Ovary (tissue), 9 donors: ENCODE measurements around the gene AFG3L2. TPM values are rescaled to one million over a fixed set of nuclear protein-coding genes. Genes with fewer than 3 reads are reported as not detected.

Source experiments
- DNase-seq, 5 donors: peaks; one replicate each; pipeline ENCODE4 v3.0.0-alpha.2; 2019 to 2020
- H3K27ac ChIP-seq, 2 donors: fragments of 200-600 bp; one replicate each; pipeline versions ENCODE4 v1.5.1 to v1.8.0; 2019 to 2022
- H3K27me3 ChIP-seq: fragments of 200-600 bp; one replicate; pipeline ENCODE4 v1.8.0; 2022
- H3K36me3 ChIP-seq: fragments of 200-600 bp; sonication (generic); one replicate; pipeline ENCODE4 v1.5.1; 2019
- H3K4me1 ChIP-seq: one replicate; pipeline ENCODE4 v1.8.1; 2013; ENCODE audit warnings: mild to moderate bottlenecking, moderate library complexity; ENCODE audit not compliant: insufficient read depth
- H3K4me3 ChIP-seq: fragments of 200-600 bp; sonication (generic); one replicate; pipeline ENCODE4 v1.5.1; 2017
- H3K9me3 ChIP-seq, 2 donors: fragments of 200-600 bp in 1 of 2; sonication (generic) in 1 of 2; one replicate each; pipeline versions ENCODE4 v1.5.1 to v1.8.1; 2013 to 2019; ENCODE audit warnings: mild to moderate bottlenecking in 1 of 2, moderate library complexity in 1 of 2
- CTCF ChIP-seq, 3 donors: fragments of 450-650 bp in 2 of 3; fragments of 200-600 bp in 1 of 3; IDR thresholded peaks; one replicate each; pipeline versions ENCODE4 v1.5.1 to v1.8.0; 2016 to 2022; ENCODE audit warnings: antibody characterized with exemption in 3 of 3, mild to moderate bottlenecking in 1 of 3
- EP300 ChIP-seq: sonication (generic); formaldehyde crosslinking; IDR thresholded peaks from one replicate; pipeline ENCODE4 v1.6.1; 2017; ENCODE audit warnings: antibody characterized with exemption
- POLR2A ChIP-seq: fragments of 450-650 bp; IDR thresholded peaks from one replicate; pipeline ENCODE4 v1.6.1; 2017; ENCODE audit warnings: antibody characterized with exemption, mild to moderate bottlenecking, moderate library complexity
- WGBS, 3 donors: extraction: QIAGEN DNeasy Blood & Tissue Kit in 1 of 3; methylation state at CpG; one replicate each; pipeline versions ENCODE4 v1.1.5 to v1.1.7; 2013 to 2017; 5-methylcytosine and 5-hydroxymethylcytosine counted together
- intact Hi-C, 4 donors: fragments of 100-400 bp; cut with DNase I; formaldehyde crosslinking; loops; one replicate each; pipeline versions ENCODE4 v1.11.0 to v1.15.1; 2022 to 2023
- polyA plus RNA-seq, 2 donors: library from polyadenylated mRNA; stranded (reverse); fragments of 200-250 nt in 1 of 2; fragments of 350-450 nt in 1 of 2; fragmentation: Illumina TruSeq in 1 of 2; extraction: RNeasy Lipid Tissue Mini Kit (QIAGEN cat#74804) in 1 of 2; gene quantifications; one replicate each; pipeline ENCODE4 v1.2.3, GENCODE V29; 2013 to 2014
- total RNA-seq, 7 donors: library from RNA; depleted of rRNA in 2 of 7; stranded (reverse); fragments of >200 nt in 2 of 7; fragmentation: NEBNext Ultra II Directional in 3 of 7; extraction: Animal tissue kit (Norgen Biotek cat#: 25700) in 3 of 7; gene quantifications; one replicate each; pipeline versions ENCODE4 v1.1.0 to v1.2.4, GENCODE V29; 2016 to 2023
- donor health status: DM: no; HTN: no; CAD: no; lungs with moderate emphysema.
- donor health status: DM: no; HTN: no; CAD: no.
- donor health status: Bipolar disorder and iron deficiency.
- donor health status: DM: yes; HTN: yes; CAD: no.
- donor health status: DM: no; HTN: no; CAD: no.
- donor health status: DM: yes; HTN: yes; CAD: no.

AFG3L2 gene
- total and polyA plus RNA-seq, 9 donors, result 28.3 to 42.5 (median 34.9) TPM

GRCh38 chr18:12345491-12346239 is 31.4 kb downstream of the AFG3L2 start:
- no peak overlapping the region for H3K4me3 ChIP-seq
- no peak for TF ChIP-seq POLR2A
- TF ChIP-seq CTCF (IDR thresholded peaks at IDR 0.05), result no peak
- no peak for TF ChIP-seq EP300
- H3K36me3 ChIP-seq, result no peaks in the 10 kb centered on the region
- no peak overlapping the region for H3K27ac ChIP-seq
- DNase-seq, result no peak
- no peaks in the 10 kb centered on the region for H3K4me1 ChIP-seq
- H3K27me3 ChIP-seq, result no peaks in the 10 kb centered on the region
- intact Hi-C loops, result no loop called here
- 90 to 91% (median 90%) methylated on average over 13 of the region's 13 CpGs for WGBS, 3 donors
- H3K9me3 ChIP-seq, result no peaks in the 10 kb centered on the region

GRCh38 chr18:12342661-12343060 is 34.4 kb downstream of the AFG3L2 start:
- no peak for DNase-seq
- Histone ChIP-seq H3K9me3 (no peaks in the 10 kb centered on the region), H3K4me3 (no peak overlapping the region), H3K27me3 (no peaks in the 10 kb centered on the region), H3K4me1 (no peaks in the 10 kb centered on the region), H3K36me3 (no peaks in the 10 kb centered on the region), H3K27ac (no peak overlapping the region)
- intact Hi-C loops, result no loop called here
- 87 to 94% (median 88%) methylated on average over 4 of the region's 4 CpGs for WGBS, 3 donors
- TF ChIP-seq EP300, result no peak
- TF ChIP-seq POLR2A, result no peak
- no peak for TF ChIP-seq CTCF (IDR thresholded peaks at IDR 0.05)

GRCh38 chr18:12340945-12341660 is 35.9 kb downstream of the AFG3L2 start:
- WGBS, 3 donors, result 93 to 94% (median 94%) methylated on average over 5 of the region's 5 CpGs
- no peak overlapping the region for H3K27ac ChIP-seq
- no peak for DNase-seq
- no peaks in the 10 kb centered on the region for H3K27me3 ChIP-seq
- H3K9me3 ChIP-seq, result no peaks in the 10 kb centered on the region
- no peak overlapping the region for H3K4me3 ChIP-seq
- no peaks in the 10 kb centered on the region for H3K36me3 ChIP-seq
- H3K4me1 ChIP-seq, result no peaks in the 10 kb centered on the region
- TF ChIP-seq EP300, result no peak
- TF ChIP-seq CTCF (IDR thresholded peaks at IDR 0.05), result no peak
- TF ChIP-seq POLR2A, result no peak
- intact Hi-C loops, result no loop called here

- intact Hi-C loops, result no loop called here
- no peak overlapping the region for H3K27ac ChIP-seq
- no peaks in the 10 kb centered on the region for H3K9me3 ChIP-seq
- H3K36me3 ChIP-seq, result no peaks in the 10 kb centered on the region
- TF ChIP-seq EP300, result no peak
- TF ChIP-seq CTCF (IDR thresholded peaks at IDR 0.05), result no peak
- TF ChIP-seq POLR2A, result no peak
- WGBS, 3 donors, result 76 to 81% (median 77%) methylated on average over 2 of the region's 2 CpGs
- H3K27me3 ChIP-seq, result no peaks in the 10 kb centered on the region
- H3K4me1 ChIP-seq, result no peaks in the 10 kb centered on the region
- no peak overlapping the region for H3K4me3 ChIP-seq
- DNase-seq, result no peak
These were observed 38.6 kb downstream of the AFG3L2 start for GRCh38 chr18:12338382-12338781.
